Stimulated activated CD8-positive, alpha-beta memory T cell treated with anti-CD3 and anti-CD28 coated beads, Interleukin-7, amount 100 ng/mL, for 1 hour (primary cell): ENCODE measurements around the gene DNAJA4.

Experiments used
- DNase-seq, 2 donors: peaks; one replicate each; pipeline ENCODE4 v3.0.0-alpha.2; 2020; ENCODE audit warnings: low read depth in 2 of 2

Gene DNAJA4

GRCh38 chr15:78280319-78281072 is 16.1 kb downstream of the DNAJA4 start:
- no peak for DNase-seq

- DNase-seq = no peak
Observed at GRCh38 chr15:78282324-78282723, 18.0 kb downstream of the DNAJA4 start.

GRCh38 chr15:78284758-78285157 is 20.4 kb downstream of the DNAJA4 start:
- no peak for DNase-seq

- DNase-seq = no peak
Observed at GRCh38 chr15:78290222-78290621, 25.9 kb downstream of the DNAJA4 start.

GRCh38 chr15:78291052-78291451 is 26.7 kb downstream of the DNAJA4 start:
- no peak for DNase-seq

- DNase-seq = no peak
Observed at GRCh38 chr15:78291698-78292097, 27.3 kb downstream of the DNAJA4 start.

GRCh38 chr15:78292219-78292618 is 27.9 kb downstream of the DNAJA4 start:
- no peak for DNase-seq

- peak; percentile 77 to 78 for DNase-seq
Observed at GRCh38 chr15:78299101-78299930, 35.0 kb downstream of the DNAJA4 start, which contains the start of gene SKIC8. Gene SKIC8, minus strand, starts transcription at chr15:78299609. Its CDS starts 3,923 bp downstream, at chr15:78295686.

GRCh38 chr15:78301326-78301725 is 37.0 kb downstream of the DNAJA4 start:
- DNase-seq = no peak

- no peak for DNase-seq
Observed at GRCh38 chr15:78301828-78302227, 37.5 kb downstream of the DNAJA4 start.

GRCh38 chr15:78302579-78303312 is 38.4 kb downstream of the DNAJA4 start:
- no peak for DNase-seq

- DNase-seq = no peak
Observed at GRCh38 chr15:78304216-78305066, 40.1 kb downstream of the DNAJA4 start.

- DNase-seq = no peak
Observed at GRCh38 chr15:78306176-78306774, 41.9 kb downstream of the DNAJA4 start.

- no peak for DNase-seq
Observed at GRCh38 chr15:78307976-78308375, 43.6 kb downstream of the DNAJA4 start.

- peak in 1 of 2 donors; percentile 14 for DNase-seq
Observed at GRCh38 chr15:78308422-78309032, 44.2 kb downstream of the DNAJA4 start.

- no peak for DNase-seq
Observed at GRCh38 chr15:78311292-78311691, 46.9 kb downstream of the DNAJA4 start.

GRCh38 chr15:78312536-78312935 is 48.2 kb downstream of the DNAJA4 start:
- no peak for DNase-seq

GRCh38 chr15:78312957-78313356 is 48.6 kb downstream of the DNAJA4 start:
- DNase-seq = no peak

- no peak for DNase-seq
Observed at GRCh38 chr15:78313383-78313782, 49.0 kb downstream of the DNAJA4 start.

- no peak for DNase-seq
Observed at GRCh38 chr15:78314181-78314581, 49.8 kb downstream of the DNAJA4 start.
